ENCODE results near the gene CTNNA1. TPM values are rescaled to one million over a fixed set of nuclear protein-coding genes. Genes with fewer than 3 reads are reported as not detected.
A peak's percentile ranks its signal among the peaks of the same experiment; 100 is the strongest.

The CTNNA1 gene
- total RNA-seq, 4 donors from 2014 or later: 140 to 752 (median 389) TPM

GRCh38 chr5:138783976-138784375 lies 30.8 kb downstream of the CTNNA1 start:
- DNase-seq: no peak
- Histone ChIP-seq H3K36me3 (no peaks in the 10 kb centered on the region), H3K27ac (no peak overlapping the region), H3K4me1 (no peaks in the 10 kb centered on the region), H3K4me3 (no peak overlapping the region), H3K9me3 (no peaks in the 10 kb centered on the region), H3K27me3 (no peaks in the 10 kb centered on the region)
- intact Hi-C loops (cut with DNase I; ENCODE audit: low total_unique reads): no loop called here
- no peak for TF ChIP-seq POLR2A (IDR thresholded peaks at IDR 0.05)
- no peak for TF ChIP-seq CTCF (IDR thresholded peaks at IDR 0.05)

- intact Hi-C loops (cut with DNase I; ENCODE audit: low total_unique reads): no loop called here
- Histone ChIP-seq H3K4me3 (no peak overlapping the region), H3K36me3 (no peaks in the 10 kb centered on the region), H3K9me3 (no peaks in the 10 kb centered on the region), H3K27me3 (no peaks in the 10 kb centered on the region), H3K4me1 (no peaks in the 10 kb centered on the region), H3K27ac (no peak overlapping the region)
- TF ChIP-seq CTCF (IDR thresholded peaks at IDR 0.05): no peak
- no peak for TF ChIP-seq POLR2A (IDR thresholded peaks at IDR 0.05)
- DNase-seq: no peak
Observed at GRCh38 chr5:138784590-138784989, 31.4 kb downstream of the CTNNA1 start.

GRCh38 chr5:138789771-138790242 lies 36.6 kb downstream of the CTNNA1 start:
- Histone ChIP-seq H3K36me3 (no peaks in the 10 kb centered on the region), H3K9me3 (no peaks in the 10 kb centered on the region), H3K27me3 (no peaks in the 10 kb centered on the region), H3K4me1 (no peaks in the 10 kb centered on the region), H3K4me3 (no peak overlapping the region), H3K27ac (no peak overlapping the region)
- DNase-seq: no peak
- TF ChIP-seq POLR2A (IDR thresholded peaks at IDR 0.05): no peak
- TF ChIP-seq CTCF (IDR thresholded peaks at IDR 0.05): peak in 1 of 4 experiments; percentile 30
- intact Hi-C loops (cut with DNase I; ENCODE audit: low total_unique reads): no loop called here

GRCh38 chr5:138790684-138791083 lies 37.5 kb downstream of the CTNNA1 start:
- Histone ChIP-seq H3K4me3 (no peak overlapping the region), H3K9me3 (no peaks in the 10 kb centered on the region), H3K36me3 (no peaks in the 10 kb centered on the region), H3K27me3 (no peaks in the 10 kb centered on the region), H3K4me1 (no peaks in the 10 kb centered on the region), H3K27ac (no peak overlapping the region)
- TF ChIP-seq POLR2A (IDR thresholded peaks at IDR 0.05) (no peak), CTCF (IDR thresholded peaks at IDR 0.05) (no peak)
- no peak for DNase-seq
- intact Hi-C loops (cut with DNase I; ENCODE audit: low total_unique reads): no loop called here

- no peaks in the 10 kb centered on the region for H3K27me3 ChIP-seq
- no peaks in the 10 kb centered on the region for H3K36me3 ChIP-seq
- DNase-seq: no peak
- no peak overlapping the region for H3K4me3 ChIP-seq
- no peaks in the 10 kb centered on the region for H3K9me3 ChIP-seq
- no peaks in the 10 kb centered on the region for H3K4me1 ChIP-seq
- peak overlapping the region in 1 of 2 donors; percentile 17 for H3K27ac ChIP-seq
- no peak for TF ChIP-seq CTCF (IDR thresholded peaks at IDR 0.05)
- TF ChIP-seq POLR2A (IDR thresholded peaks at IDR 0.05): no peak
- intact Hi-C loops (cut with DNase I; ENCODE audit: low total_unique reads): no loop called here
Observed at GRCh38 chr5:138792195-138792790, 39.1 kb downstream of the CTNNA1 start.
